Astrocyte (in vitro differentiated cells and primary cell): Measurements from ENCODE around the gene SFRP2.

Experiments used
- CTCF ChIP-seq: IDR thresholded peaks from 2 replicates; pipeline ENCODE4 v1.5.1; 2011; ENCODE audit warnings: low read depth, mild to moderate bottlenecking, inconsistent platforms, low read length, moderate library complexity; ENCODE audit not compliant: insufficient read depth
- EZH2 ChIP-seq: IDR thresholded peaks from 2 replicates; pipeline ENCODE4 v1.6.1; 2012; ENCODE audit warnings: mild to moderate bottlenecking, low read length, inconsistent platforms; ENCODE audit not compliant: insufficient read depth

GRCh38 chr4:153789741-153790499 lies 1.0 kb upstream of the SFRP2 start:
- TF ChIP-seq CTCF (no peak), EZH2 (no peak)
